Stimulated activated CD8-positive, alpha-beta memory T cell treated with anti-CD3 and anti-CD28 coated beads, Interleukin-12 subunit alpha, Interleukin-12 subunit beta, amount 100 ng/mL, for 4 hours (primary cell): ENCODE results near the gene TOMM7.
"Not testable (repeated sequence)": the region's sequence is repeated elsewhere in the genome, so short reads cannot be mapped to it uniquely, and the experiment has no call there.

Experiments used
- DNase-seq: peaks from one replicate; pipeline ENCODE4 v3.0.0-alpha.2; 2020; ENCODE audit warnings: low read depth

TOMM7 gene

GRCh38 chr7:22784346-22784745 lies 38.3 kb downstream of the TOMM7 start:
- no peak for DNase-seq

- DNase-seq: no peak
Observed at GRCh38 chr7:22783421-22783820, 39.2 kb downstream of the TOMM7 start.

GRCh38 chr7:22782616-22783232 lies 39.9 kb downstream of the TOMM7 start:
- peak; percentile 16 for DNase-seq

GRCh38 chr7:22781230-22781711 lies 41.4 kb downstream of the TOMM7 start:
- DNase-seq: no peak

- DNase-seq: not testable (repeated sequence)
Observed at GRCh38 chr7:22779730-22780323, 42.8 kb downstream of the TOMM7 start.

GRCh38 chr7:22776964-22777363 lies 45.7 kb downstream of the TOMM7 start:
- no peak for DNase-seq

GRCh38 chr7:22772885-22773284 lies 49.8 kb downstream of the TOMM7 start:
- DNase-seq: no peak

GRCh38 chr7:22771872-22772228 lies 50.8 kb downstream of the TOMM7 start:
- DNase-seq: no peak

GRCh38 chr7:22771194-22771871 lies 51.3 kb downstream of the TOMM7 start:
- DNase-seq: no peak

GRCh38 chr7:22765609-22766008 lies 57.0 kb downstream of the TOMM7 start:
- no peak for DNase-seq
